HG02571 (cell line): Measurements from ENCODE around the gene TANK.
"Not testable (repeated sequence)": the region's sequence is repeated elsewhere in the genome, so short reads cannot be mapped to it uniquely, and the experiment has no call there.

ENCODE experiments used
- ATAC-seq: cut with Tn5 transposase; IDR thresholded peaks from one replicate; pipeline ENCODE4 v1.9.1; 2021; ENCODE audit warnings: mild to moderate bottlenecking, moderate library complexity; ENCODE audit not compliant: unreplicated experiment

The TANK gene

DNA sequence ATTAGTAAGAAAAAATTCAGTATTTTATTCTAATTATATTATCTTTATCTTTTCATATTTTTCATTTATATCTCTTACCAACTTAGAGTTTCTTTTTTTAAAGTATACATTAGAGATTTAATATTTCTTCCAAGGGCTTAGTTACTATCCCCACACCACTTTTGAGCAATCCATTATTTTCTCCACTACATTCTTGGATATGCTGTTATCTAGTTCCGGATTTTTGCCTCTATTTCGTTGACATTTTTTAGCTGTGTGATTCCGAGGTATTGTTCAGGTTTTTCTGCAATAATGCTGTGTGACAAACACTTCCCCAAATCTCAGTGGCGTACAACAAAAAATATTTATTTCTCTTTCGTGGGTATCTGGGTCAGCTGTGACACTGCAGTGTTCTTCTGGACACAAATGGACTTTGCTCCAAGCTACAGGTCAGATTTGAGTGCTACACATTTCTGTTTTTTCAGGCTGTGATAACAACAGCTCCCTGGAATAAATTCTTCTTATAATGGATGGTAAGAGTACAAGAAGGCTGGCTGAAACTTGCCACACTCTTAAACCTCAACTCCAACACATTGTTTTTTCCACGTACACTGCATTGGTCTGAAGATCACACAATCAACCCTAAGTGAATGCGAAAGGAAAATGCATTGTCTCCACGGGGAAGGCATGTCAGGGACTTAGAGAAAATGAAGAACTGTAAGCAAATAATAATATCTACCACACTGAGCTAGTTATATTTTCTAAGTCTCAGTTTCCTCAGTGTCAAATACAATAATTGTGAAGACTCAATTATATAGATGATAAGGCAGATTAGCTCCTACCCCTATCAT lies 97.1 kb downstream of the TANK start:
- no peak for ATAC-seq

DNA sequence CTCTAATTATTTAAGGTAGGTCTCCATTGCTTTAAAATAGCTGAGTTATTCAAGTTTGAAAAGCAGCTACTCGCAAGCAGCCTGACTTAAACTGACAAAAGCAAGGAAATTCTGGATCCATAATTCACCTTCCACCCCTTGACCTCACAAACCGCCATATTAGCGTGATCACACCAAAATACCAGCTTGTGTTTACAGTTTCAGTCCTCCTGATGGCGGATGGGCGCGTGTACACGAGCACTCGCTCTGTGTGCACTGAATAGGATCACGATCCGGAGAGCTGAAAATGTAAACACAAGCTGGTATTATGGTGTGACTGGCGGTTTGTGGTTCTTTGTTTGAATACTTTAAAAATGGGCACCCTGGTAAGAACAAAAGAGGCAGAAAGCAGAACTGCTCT lies 105.6 kb downstream of the TANK start:
- ATAC-seq: no peak

DNA sequence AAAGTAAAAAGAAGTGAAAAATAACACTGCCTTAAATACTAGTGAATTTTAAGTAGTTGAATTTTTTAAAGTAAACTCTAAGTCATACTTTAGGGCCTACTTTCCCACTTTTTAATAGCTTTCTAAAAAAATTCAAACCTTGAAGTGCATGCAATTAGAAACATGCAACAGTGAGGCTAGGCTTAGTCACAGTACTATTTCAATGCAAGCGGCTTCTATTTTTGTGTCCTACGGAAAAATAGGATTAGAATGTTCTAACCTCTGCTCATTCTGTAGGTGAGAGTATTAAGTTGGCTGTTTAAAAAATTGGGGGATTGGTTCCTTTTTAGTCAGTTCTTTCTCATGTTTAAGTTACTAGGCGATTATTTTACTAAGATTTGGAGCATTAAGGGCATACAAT lies 108.9 kb downstream of the TANK start:
- no peak for ATAC-seq

DNA sequence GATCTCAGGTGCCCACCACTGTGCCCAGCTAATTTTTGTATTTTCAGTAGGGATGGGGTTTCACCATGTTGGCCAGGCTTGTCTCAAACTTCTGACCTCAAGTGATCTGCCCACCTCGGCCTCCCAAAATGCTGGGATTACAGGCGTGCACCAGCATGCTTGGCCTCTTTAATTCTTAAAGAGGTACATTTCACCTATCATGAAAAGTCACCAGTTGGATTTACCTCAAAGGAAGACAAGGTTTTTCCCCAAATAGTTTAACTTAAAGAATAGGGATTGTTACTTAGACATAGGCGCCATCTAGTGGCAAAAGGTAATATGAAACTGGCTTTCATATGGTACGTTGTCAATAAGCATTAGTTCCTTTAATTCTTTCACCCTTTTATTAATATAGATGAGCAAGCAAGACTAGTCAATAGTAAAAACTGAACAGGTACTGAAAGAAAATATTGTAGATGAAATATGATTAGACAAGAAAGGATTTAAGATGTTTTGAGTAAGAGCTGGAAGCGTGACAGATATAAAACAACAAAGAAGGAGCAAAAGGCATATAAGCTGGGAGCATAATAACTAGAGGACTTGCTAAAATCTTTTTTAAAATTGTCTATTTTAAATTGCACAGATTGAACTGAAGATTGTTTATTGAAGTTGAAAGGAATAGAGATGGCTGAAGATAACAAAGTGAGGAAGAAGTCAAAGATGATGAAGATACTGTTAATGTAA lies 113.0 kb downstream of the TANK start:
- ATAC-seq: peak; percentile 76

DNA sequence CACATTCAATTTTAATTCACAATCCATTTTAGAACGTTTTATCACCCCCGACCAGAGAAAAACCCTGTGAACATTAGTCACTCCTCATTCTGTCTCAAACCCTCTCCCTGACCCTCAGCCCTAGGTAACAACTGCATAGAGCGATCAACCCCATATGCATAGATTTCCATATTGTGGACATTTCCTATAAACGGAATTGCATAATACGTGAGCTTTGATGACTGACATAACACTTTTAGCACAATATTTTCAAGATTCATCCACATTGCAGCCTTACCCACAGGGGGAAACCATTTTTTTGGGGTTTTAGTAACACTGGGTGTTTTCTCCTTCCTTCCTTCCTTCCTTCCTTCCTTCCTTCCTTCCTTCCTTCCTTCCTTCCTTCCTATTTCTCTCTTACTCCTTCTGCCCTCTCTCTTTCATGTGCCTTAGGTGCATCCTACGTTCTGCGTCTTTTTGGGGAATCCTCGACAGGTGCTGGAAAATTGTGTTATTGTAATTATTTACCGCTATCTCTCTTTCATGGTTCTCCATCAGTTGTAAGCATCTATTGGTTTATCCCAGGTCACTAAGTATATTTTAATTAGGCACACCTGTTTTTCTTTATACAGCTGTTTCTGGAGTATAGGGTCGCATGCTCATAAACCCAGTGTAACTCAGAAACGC lies 118.5 kb downstream of the TANK start:
- ATAC-seq: not testable (repeated sequence)

DNA sequence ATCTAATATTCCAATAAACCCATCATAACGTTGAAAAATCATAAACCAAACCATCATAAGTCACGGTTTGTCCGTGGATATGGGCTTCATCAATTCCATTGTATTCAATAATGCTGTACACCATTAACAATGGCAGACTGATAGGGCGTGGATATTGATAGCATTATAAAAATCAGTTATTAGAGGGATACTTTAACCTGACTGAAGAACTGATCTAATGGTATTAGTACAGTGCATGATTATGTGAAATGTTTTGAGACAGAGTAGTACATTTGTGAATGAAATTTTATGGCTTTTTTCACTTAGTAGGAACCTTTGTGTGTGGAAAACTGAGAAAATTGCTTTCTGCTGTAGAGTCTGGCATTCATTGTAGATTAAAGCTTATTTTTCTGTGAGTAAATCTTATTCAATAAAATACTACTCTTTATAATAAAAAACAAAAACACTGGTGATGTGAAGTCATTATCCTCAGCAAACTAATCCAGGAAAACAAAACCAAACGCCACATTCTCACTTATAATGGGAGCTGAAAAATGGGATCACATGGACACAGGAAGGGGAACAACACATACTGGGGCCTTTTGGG lies 119.1 kb downstream of the TANK start:
- not testable (repeated sequence) for ATAC-seq

DNA sequence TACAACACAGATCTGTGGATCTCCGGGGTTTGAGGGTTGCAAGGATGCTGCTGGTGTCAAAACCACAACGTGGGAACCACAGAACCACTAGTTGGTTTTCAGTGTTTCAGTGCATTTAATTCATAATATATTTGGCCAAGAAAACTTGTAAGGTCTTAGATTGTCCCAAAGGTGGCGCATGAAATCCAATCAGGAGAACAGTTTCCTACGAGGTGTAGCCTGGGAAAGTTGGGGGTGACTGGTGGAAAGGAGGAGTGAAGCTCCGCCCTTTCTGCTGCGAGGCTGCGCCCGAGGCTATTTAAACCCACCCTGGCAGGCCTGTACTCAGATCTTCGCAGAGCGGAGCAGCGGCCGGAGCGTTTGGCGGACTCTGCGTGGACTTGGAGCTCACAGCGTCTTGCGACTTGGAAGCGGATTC lies 120.7 kb downstream of the TANK start:
- ATAC-seq: not testable (repeated sequence)

DNA sequence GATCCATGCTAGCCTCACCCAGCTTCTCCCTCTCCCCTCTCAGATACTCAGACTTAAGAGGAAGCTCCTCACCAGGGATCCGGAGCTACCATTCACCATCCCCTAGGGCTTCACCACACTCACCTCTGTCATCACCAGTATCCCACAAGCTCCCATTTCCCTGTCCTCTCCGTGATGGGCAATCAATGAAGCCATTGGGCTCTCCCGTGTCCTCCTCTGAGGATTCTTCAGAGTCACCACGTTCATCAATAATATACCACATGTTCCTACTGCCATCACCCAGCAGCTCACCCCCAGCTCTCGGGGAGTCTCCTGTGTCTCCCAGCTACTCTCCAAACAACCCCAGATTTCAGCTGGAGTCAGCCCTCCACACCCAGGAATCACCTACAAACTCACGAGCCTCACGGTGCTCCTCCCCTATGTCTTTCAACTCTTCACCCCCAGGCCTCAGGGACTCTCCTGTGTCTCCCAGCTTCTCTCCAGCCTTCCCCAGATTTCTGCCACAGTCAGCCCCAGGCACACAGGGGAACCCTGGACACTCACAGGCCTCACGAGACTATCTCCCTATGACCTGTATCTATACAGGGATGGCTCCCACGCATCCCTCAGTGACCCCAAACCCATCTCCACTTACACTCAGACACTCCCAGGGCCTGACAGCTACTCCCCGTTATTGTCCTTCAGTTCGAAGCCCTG lies 121.5 kb downstream of the TANK start:
- ATAC-seq: not testable (repeated sequence)

DNA sequence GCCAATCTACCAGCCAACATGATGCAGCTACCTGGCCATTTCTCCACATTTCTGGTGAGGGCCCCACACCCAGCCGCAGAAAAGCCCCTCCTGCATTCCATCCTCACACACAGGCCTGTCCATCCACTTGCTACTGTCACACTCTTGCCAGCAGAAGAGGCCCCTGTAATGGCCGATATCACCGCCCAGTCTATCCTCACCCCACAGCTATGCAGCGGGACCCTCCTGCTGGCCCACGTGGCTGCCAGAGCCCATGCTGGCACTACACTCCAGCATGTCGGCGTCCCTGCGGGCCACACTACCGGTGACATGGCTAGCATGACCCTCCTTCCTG lies 122.0 kb downstream of the TANK start:
- not testable (repeated sequence) for ATAC-seq

DNA sequence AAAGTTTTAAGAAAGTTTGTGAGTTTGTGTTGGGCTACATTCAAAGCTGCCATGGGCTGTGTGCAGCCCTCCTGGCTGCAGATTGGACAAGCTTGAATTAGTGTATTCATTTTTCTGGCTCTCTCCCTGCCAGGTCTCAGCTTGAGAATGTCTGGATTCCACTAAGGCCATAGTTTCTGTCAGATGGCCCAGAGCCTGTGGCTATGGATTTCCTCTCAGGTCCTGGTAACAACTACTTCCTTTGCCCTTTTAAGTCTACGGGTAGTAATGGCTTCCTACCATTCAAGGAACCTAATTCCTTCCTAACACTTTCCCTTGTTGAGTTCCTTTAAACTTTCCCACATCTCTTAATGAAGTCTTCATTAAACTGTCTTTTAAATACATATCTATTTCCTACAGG lies 123.7 kb downstream of the TANK start:
- no peak for ATAC-seq
